Right lobe of liver (tissue), 4 donors: ENCODE data around the gene PFKM.

Experiments
- POLR2A ChIP-seq: fragments of 450-650 bp; IDR thresholded peaks from one replicate; pipeline ENCODE4 v1.6.1; 2017; ENCODE audit warnings: antibody characterized with exemption, mild to moderate bottlenecking
- TF ChIP-seq, protein P1 (sequence below), 4 donors: fragments of 200-600 bp in 3 of 4; fragments of 450-650 bp in 1 of 4; IDR thresholded peaks; one replicate each; pipeline versions ENCODE4 v1.5.1 to v1.8.0; 2016 to 2022; ENCODE audit warnings: antibody characterized with exemption in 4 of 4, mild to moderate bottlenecking in 2 of 4
- donor health status: DM: no; HTN: no; CAD: no.
- donor health status: DM: no; HTN: no; CAD: no.
- donor health status: DM: no; HTN: yes; CAD: no.

DNA sequence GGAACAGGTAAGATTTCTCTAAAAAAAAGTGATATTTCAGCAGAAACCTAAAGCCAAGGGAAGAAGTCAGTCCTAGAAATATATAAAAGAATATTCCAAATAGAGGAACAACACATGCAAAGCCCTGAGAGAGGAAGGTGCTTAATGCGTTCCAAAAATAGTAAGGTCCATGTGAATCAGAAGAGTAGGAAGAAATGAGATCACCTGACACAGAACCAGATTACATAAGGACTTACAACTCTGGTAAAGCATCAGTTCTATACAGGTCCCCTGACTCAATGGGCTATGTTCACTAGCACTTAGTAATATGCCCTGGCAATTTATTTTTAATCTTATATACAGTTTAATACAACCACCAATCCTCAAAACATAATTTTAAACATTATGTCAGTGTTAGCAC lies 43.3 kb upstream of the PFKM start:
- TF ChIP-seq, protein P1, sequence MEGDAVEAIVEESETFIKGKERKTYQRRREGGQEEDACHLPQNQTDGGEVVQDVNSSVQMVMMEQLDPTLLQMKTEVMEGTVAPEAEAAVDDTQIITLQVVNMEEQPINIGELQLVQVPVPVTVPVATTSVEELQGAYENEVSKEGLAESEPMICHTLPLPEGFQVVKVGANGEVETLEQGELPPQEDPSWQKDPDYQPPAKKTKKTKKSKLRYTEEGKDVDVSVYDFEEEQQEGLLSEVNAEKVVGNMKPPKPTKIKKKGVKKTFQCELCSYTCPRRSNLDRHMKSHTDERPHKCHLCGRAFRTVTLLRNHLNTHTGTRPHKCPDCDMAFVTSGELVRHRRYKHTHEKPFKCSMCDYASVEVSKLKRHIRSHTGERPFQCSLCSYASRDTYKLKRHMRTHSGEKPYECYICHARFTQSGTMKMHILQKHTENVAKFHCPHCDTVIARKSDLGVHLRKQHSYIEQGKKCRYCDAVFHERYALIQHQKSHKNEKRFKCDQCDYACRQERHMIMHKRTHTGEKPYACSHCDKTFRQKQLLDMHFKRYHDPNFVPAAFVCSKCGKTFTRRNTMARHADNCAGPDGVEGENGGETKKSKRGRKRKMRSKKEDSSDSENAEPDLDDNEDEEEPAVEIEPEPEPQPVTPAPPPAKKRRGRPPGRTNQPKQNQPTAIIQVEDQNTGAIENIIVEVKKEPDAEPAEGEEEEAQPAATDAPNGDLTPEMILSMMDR (IDR thresholded peaks at IDR 0.05) = no peak
- TF ChIP-seq POLR2A = no peak
